LNCAP (cell line): ENCODE results near the gene SLC23A3.
A peak's percentile ranks its signal among the peaks of the same experiment; 100 is the strongest.

ENCODE experiments used
- CTCF ChIP-seq: fragments of 450-650 bp; IDR thresholded peaks from 2 replicates; pipeline ENCODE4 v1.5.1; 2017; ENCODE audit warnings: mild to moderate bottlenecking

The SLC23A3 gene

GRCh38 chr2:219181531-219181930, 11.7 kb upstream of the SLC23A3 start:
- no peak for TF ChIP-seq CTCF

- TF ChIP-seq CTCF = no peak
Measured at GRCh38 chr2:219180961-219181360, 11.1 kb upstream of the SLC23A3 start.

GRCh38 chr2:219179601-219180465, 10.0 kb upstream of the SLC23A3 start:
- TF ChIP-seq CTCF = no peak

GRCh38 chr2:219178377-219179175, 8.7 kb upstream of the SLC23A3 start:
- peak; percentile 27; the same call in 1 of the 2 replicates for TF ChIP-seq CTCF

- TF ChIP-seq CTCF = peak; percentile 54
Measured at GRCh38 chr2:219177552-219178376, 7.9 kb upstream of the SLC23A3 start, which contains the start of gene RETREG2. Gene RETREG2, plus strand, starts transcription at chr2:219178275. Its CDS starts 78 bp downstream, at chr2:219178353.

GRCh38 chr2:219176818-219177551, 7.2 kb upstream of the SLC23A3 start, which contains the start of gene CNPPD1:
Gene CNPPD1, minus strand, starts transcription at chr2:219176925. Its CDS starts 97 bp downstream, at chr2:219176828.
- TF ChIP-seq CTCF = no peak
